Testis (tissue), 2 donors: ENCODE data around the gene TUBB4A.

Experiments
- POLR2A ChIP-seq: fragments of 450-650 bp; IDR thresholded peaks from one replicate; pipeline ENCODE4 v1.6.1; 2017; ENCODE audit warnings: antibody characterized with exemption, mild to moderate bottlenecking, moderate library complexity
- TF ChIP-seq, protein P1 (sequence below), 3 experiments: fragments of 450-650 bp in 2 of 3; fragments of 200-600 bp in 1 of 3; sonication (generic) in 1 of 3; IDR thresholded peaks; one replicate each; pipeline ENCODE4 v1.5.1; 2016 to 2019; ENCODE audit warnings: antibody characterized with exemption in 3 of 3, mild to moderate bottlenecking in 2 of 3, moderate library complexity in 1 of 3

DNA sequence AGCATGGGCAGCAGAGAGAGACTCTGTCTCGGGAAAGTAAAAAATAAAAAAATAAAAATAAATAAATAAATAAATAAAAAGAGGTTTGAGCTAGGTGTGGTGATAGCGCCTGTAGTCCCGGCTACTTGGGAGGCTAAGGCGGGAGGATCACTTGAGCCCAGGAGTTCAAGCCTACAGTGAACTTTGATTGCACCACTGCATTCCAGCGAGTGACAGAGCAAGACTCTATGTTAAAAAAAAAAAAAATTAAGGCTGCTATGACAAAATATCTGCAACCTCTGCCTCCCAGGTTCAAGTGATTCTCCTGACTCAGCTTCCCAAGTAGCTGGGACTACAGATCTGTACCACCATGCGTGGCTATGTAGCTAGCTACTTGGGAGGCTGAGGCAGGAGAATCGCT is 17.3 kb downstream of the TUBB4A start:
- TF ChIP-seq, protein P1, sequence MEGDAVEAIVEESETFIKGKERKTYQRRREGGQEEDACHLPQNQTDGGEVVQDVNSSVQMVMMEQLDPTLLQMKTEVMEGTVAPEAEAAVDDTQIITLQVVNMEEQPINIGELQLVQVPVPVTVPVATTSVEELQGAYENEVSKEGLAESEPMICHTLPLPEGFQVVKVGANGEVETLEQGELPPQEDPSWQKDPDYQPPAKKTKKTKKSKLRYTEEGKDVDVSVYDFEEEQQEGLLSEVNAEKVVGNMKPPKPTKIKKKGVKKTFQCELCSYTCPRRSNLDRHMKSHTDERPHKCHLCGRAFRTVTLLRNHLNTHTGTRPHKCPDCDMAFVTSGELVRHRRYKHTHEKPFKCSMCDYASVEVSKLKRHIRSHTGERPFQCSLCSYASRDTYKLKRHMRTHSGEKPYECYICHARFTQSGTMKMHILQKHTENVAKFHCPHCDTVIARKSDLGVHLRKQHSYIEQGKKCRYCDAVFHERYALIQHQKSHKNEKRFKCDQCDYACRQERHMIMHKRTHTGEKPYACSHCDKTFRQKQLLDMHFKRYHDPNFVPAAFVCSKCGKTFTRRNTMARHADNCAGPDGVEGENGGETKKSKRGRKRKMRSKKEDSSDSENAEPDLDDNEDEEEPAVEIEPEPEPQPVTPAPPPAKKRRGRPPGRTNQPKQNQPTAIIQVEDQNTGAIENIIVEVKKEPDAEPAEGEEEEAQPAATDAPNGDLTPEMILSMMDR (IDR thresholded peaks at IDR 0.05), result no peak
- no peak for TF ChIP-seq POLR2A
